HG02970 (cell line): ENCODE results near the gene SGPP1.
A peak's percentile ranks its signal among the peaks of the same experiment; 100 is the strongest.
"Not testable (repeated sequence)": the region's sequence is repeated elsewhere in the genome, so short reads cannot be mapped to it uniquely, and the experiment has no call there.

Source experiments
- ATAC-seq: cut with Tn5 transposase; IDR thresholded peaks from one replicate; pipeline ENCODE4 v1.9.1; 2021; ENCODE audit warnings: mild to moderate bottlenecking, moderate library complexity, moderate number of reproducible peaks; ENCODE audit not compliant: unreplicated experiment, low FRiP score

Gene SGPP1, protein sequence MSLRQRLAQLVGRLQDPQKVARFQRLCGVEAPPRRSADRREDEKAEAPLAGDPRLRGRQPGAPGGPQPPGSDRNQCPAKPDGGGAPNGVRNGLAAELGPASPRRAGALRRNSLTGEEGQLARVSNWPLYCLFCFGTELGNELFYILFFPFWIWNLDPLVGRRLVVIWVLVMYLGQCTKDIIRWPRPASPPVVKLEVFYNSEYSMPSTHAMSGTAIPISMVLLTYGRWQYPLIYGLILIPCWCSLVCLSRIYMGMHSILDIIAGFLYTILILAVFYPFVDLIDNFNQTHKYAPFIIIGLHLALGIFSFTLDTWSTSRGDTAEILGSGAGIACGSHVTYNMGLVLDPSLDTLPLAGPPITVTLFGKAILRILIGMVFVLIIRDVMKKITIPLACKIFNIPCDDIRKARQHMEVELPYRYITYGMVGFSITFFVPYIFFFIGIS

DNA sequence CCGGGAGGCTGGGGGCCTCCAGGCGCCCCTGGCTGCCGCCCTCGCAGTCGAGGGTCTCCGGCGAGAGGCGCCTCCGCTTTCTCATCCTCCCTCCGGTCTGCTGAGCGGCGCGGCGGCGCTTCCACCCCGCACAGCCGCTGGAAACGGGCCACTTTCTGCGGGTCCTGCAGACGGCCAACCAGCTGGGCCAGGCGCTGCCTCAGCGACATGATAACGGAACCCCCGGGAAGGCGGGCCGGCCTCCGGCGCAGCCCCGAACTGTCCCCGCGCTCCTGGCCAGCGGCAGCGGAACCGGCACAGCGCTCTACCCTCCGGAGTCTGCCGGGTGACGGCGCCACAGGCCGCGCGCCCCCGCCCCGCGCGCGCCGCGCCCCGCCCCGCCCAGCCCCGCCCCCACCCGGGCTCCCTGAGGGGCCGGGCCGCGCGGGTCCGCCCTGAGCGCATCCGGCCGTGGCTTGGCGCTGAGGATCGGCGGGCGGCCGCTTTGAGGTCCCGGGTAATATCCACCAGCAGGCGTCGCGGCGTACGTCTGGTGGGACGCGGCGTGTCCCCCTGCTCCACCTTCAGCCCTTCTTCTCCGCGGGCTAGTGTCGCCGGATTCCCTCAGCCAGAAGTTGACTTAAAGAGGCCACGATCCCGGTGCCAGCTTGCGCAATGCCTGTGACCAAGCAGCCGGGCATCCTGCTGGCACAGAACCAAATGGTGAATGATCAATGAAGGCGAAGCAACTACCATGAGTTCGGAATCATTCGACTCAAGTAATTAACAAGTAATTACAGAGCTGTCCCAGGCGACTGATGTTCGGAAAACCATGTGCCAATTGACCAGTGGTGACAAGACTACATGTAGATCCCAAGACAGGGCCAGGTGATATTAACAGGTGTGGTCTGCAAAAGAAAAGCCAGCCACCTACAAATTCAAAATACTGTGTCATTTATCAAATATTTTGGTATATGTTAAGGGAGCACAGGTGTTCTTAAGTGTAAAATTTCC is at the start of gene SGPP1:
TSS of gene SGPP1 (minus strand) at position 330 of the 993 bp plus-strand sequence. CDS start at position 209, 121 bp downstream.
- ATAC-seq: peak; percentile 85

DNA sequence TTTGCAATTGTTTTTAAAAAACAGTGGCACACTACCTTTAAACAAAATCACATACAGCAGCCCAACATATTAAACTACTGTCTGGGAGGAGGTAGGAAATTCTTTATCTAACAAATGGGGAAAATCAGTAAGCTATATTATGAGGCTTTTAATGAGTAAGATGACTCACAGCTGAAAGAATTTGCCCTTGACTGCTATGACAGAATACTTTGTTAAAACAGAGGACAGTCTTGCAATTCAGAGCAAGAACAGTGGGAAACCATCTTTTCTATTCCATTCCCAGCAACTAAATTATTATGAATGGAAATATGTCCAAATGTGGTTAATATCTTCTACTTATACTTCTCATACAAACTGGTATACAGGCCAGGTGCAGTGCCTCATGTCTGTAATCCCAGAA is 49.2 kb upstream of the SGPP1 start:
- ATAC-seq: no peak

DNA sequence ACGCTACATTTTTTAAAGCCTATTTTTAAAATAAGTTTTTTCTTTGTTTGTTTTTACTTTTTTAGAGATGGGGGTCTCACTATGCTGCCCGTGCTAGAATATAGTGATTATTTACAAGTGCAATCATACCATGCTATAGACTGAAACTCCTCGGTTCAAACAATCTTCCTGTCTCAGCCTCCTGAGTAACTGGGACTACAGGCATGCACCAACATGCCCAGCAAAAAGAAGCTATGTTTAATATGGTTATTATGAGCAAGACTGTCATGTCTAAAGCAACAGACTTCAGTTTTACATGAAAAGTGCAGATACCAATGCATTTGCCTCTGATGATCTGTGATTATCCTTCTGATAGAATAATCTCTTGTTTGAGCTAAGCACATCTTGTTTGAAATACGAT is 45.6 kb upstream of the SGPP1 start:
- no peak for ATAC-seq

DNA sequence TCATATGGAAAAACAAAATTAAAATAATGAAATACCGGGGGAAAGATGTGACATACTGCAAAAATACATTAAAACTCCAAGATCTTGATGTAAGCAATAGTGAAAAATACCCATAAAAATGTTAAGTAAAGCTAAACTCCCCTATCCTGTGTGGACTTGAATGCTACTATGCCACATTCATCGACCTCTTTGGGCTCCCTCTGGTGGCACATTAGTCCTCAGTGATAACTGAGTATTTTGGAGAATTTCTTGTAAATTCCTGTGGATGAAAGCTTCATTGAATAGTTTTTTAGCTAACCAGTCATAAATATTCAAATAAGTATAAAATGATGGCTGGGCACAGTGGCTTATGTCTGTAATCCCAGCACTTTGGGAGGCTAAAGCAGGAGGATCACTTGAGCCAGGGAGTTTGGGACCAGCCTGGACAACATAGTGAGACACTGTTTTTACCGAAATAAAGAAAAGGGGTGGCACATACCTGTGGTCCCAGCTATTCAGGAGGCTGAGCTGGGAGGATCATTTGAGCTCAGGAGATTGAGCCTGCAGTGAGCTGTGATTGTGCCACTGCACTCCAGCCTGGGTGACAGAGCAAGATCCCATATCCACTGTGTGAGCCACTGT is 42.4 kb upstream of the SGPP1 start:
- no peak for ATAC-seq

DNA sequence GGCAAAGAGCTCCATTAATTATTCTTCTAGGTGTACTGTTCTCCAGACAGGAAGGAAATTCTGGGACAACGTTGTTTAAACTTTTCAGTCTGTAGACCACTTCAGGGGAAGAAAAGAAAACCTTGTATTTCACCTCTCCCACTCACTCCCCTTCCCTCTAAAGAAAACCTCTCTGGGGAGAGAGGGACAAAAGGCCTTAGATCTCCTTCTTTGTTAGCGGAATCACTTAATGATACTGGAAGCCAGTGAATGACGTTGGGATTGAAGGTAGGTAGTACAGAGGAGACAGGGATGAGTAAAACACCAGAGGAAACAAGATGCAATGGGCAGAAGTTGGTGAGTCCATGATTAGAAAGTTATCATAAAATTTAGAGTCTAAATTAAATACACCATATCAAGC is 38.7 kb upstream of the SGPP1 start:
- no peak for ATAC-seq

DNA sequence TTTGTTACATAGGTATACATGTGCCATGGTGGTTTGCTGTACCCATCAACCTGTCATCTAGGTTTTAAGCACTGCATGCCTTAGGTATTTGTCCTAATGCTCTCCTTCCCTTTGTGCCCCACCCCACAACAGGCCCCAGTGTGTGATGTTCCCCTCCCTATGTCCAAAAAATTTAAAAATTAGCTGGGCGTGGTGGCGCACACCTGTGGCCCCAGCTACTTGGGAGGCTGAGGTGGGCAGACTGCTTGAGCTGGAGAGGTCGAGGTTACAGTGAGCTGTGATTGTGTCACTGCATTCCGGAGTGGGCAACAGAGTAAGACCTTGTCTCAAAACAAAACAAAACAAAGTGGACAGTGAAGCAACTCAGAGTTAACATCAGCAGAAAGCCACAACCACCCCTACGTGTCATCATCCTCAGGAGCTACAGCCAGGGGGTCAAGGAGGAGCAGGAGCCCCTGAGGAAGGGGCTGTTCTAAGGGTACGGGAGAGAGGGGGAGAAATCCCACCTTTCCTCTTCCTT is 36.8 kb upstream of the SGPP1 start:
- ATAC-seq: no peak

DNA sequence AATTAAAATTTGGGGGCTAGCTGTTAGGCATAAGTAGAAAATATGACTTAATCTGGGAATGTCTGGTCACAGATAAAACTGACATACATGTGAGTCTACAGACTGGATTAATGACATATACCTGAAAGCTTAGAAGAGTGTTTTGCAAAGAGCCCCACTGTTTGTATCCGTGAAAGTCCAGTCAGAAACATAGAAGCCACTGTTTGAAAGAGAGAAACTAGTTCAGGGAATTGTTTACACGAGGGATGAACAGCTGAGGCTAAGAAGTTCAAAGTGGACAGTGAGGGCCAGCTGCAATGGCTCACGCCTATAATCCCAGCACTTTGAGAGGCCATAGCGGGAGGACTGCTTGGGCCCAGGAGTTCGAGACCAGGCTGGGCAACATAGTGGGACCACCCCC is 36.2 kb upstream of the SGPP1 start:
- no peak for ATAC-seq

DNA sequence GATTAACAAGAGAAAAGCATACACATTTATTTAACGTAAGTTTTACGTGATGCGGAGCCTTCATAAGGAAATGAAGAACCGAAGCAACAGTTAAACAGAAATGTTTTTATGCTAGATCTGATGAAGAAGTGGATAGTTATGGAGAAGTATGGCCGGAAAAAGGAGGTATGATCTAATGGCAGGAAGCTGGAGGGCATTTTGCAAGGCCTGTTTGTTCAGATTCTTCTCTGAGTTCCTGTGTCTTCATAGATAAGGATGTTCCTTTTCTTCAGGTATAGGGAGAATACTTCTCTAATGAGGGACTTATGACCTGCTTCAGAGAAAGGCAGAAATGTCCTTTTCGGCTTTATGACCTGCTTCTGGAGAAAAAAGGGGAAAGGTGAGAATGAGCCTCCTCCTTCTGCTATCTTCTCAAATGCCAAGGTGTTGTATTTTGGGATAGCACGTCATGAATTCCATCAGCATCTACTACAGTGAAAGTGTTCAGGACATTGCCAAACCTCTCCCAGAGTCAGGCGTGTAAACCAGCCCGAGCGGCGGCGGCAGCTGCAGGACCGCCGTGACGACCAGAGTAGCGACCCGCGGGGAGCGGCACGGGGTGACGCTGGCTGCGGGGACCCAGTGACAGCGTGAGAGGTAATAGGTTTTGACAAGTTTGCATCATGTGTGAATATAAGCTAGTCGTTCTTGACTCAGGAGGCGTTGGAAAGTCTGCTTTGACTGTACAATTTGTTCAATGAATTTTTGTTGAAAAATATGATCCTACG is 33.7 kb upstream of the SGPP1 start:
- no peak for ATAC-seq

DNA sequence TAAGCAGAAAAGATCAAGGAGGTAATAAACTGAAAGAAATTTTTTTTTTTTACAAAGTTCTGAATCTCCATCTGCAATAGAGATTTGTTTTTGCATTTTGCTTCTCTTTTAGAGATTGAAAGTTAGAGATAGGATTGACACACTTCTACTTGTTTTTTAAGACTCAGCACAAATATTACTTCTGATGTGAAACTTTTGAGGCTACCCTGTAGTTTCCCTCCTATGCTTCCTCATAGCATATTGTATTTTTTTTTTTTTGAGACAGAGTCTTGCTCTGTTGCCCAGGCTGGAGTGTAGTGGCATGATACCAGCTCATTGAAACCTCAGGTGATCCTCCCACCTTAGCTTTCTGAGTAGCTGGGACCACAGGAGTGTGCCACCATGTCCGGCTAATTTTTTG is 32.1 kb upstream of the SGPP1 start:
- no peak for ATAC-seq

DNA sequence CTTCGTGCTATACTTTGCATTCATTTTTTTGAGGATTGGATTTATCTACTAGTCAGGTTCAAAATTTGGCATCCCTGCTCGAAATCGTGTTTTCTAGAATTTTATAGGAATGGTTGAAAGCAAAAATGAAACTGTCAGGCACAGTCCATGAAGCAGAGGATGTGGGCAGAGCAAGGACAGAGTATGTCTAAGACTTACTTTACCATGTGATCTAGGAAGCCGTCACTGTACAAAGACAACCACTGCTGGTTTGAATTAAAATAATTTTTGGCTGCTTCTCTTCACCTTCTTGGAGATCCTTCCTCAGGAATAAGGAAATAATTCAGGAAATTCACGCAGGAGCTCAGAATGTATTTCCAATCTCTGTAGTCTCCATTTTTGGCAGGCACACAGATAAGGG is 31.6 kb upstream of the SGPP1 start:
- ATAC-seq: no peak

DNA sequence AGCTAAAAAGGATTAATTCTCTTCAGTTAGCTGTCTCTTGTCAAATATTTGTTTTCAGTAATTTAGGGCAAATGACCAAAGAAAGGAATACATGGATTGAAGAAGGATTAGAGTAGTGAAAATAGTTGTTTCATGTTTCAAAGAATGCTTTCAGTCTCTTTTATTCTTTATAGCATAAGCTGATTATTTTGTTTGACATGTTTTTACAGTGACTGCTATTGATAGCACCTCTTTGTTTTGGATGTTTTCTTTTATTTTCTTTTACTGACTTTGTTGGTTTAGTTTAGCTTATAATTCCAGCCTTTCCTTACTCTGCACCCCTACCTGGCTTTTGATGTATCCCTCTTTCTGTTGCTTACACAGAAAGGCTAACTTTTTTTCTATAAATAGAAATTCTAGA is 29.3 kb upstream of the SGPP1 start:
- ATAC-seq: no peak

DNA sequence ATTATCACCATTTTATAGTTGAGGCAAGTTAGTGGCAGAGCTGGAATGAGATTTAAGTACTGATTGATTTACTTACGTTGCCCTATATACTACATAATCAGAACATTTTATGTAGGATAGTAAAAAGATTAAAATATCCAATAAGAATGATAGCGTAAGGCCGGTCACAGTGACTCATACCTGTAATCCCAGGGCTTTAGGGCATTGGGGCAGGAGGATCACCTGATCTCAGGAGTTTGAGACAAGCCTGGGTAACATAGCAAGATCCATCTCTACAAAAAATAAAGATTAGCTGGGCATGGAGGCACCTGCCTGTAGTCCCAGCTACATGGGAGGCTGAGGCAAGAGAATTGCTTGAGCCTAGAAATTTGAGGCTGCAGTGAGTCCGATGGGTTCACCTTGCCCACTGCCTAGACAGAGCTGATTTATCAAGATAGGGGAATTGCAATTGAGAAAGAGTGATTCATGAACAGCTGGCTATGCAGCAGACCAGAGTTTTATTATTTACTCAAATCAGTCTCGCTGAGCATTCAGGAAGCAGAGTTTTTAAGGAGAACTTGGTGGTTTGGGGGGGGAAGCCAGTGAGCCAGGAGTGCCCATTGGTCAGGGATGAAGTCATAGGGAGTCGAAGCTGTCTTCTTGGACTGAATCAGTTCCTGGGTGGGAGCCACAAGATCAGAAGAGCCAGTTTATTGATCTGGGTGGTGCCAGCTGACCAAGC is 24.7 kb upstream of the SGPP1 start:
- ATAC-seq: no peak

DNA sequence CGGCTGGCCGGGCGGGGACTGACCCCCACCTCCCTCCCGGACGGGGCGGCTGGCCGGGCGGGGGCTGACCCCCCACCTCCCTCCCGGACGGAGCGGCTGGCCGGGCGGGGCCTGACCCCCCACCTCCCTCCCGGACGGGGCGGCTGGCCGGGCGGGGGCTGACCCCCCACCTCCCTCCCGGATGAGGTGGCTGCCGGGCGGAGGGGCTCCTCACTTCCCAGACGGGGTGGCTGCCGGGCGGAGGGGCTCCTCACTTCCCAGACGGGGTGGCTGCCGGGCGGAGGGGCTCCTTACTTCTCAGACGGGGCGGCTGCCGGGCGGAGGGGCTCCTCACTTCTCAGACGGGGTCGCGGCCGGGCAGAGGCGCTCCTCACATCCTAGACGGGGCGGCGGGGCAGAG is 23.2 kb upstream of the SGPP1 start:
- ATAC-seq: not testable (repeated sequence)

DNA sequence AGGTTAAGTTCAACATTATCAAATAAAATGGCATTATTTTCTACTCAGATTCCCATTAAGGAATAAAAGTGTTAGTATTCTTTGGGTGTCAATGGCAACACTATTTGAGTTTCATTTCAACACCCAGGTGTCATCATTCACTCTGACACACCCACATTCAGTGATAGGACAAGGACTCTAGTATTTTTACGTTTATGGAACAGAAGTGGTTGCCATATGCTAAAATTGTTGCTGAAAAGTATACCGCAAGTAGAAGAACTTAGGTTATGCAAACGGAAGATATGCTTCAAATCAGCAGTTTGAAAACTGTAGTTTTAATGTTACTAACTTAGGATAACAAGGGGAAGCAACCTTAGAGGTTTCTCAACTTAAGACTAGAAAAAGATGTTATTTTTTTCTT is 20.0 kb upstream of the SGPP1 start:
- ATAC-seq: no peak

DNA sequence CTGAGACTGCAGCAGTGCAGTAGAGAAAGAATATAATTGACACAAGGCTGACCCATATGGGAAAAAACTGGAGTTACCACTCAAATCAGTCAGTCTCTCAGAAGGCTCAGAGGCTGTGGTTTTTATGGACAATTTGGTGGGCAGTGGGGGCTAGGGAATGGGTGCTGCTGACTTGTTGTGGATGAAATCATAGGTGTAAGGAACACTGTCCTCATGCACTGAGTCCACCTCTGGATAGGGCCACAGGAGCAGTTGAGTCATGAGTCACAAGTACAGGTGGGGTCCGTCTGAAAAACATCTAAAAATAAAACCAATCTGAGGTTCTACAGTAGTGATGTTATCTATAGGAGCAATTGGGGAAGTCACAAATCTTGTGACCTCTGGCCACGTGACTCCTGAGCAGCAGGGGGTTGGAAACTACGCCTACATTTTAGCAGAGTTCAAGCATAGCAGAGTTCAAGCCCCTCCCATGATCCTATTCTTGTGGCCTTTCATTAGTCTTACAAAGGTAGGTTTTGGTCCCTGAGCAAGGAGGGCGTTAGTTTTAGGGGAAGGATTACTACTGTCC is 18.1 kb upstream of the SGPP1 start:
- ATAC-seq: peak; percentile 68

DNA sequence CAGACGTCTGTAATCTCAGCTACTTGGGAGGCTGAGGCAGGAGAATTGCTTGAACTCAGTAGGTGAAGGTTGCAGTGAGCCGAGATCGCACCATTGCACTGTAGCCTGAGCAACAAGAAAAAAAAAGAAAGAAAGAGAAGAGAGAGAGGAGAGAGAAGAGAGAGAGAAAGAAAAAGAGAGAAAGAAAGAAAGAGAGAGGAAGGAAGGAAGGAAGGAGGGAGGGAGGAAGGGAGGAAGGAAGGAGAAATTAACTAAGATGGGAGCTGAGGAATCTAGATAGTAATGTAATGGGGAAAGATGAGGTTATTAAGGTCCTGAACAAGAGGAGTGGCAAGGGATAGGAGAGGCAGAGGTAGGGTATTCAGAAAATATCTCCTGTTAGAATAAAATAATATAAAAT is 17.4 kb upstream of the SGPP1 start:
- no peak for ATAC-seq

DNA sequence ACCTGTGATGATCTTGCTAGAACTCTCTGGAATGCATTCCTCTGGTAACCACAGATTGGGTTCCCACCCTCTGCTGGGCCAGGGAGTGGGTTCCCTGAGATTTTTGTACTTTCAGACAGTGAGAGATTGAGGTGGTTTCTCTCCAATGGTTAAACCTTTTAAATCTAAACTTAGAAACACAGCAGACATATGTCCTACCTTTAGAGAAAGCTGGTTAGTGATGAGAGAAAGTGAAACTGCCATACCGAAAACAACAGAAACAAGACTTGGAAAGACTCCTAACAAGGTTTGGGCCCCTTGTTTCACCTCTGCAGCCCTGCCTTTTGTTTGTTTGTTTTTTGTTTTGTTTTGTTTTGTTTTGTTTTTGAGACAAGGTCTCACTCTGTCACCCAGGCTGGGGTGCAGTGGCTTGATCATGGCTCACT is 9.7 kb upstream of the SGPP1 start:
- peak; percentile 66 for ATAC-seq

DNA sequence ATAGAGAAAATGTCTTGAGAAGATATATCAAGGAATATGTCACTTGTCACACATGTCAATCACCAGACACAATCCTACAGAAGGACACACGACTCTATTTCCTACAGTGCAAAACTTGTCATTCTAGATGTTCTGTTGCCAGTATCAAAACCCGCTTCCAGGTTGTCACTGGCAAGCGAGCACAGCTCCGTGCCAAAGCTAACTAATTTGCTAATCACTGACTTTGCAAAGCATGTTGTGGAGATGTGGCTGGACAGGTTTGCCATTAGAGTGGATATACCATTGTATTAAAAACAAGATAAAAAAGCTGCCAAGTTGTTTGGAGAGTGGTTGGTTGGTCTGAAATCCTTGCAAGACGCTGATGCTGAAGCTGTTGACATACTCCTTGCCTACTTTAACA is 7.9 kb upstream of the SGPP1 start:
- no peak for ATAC-seq

DNA sequence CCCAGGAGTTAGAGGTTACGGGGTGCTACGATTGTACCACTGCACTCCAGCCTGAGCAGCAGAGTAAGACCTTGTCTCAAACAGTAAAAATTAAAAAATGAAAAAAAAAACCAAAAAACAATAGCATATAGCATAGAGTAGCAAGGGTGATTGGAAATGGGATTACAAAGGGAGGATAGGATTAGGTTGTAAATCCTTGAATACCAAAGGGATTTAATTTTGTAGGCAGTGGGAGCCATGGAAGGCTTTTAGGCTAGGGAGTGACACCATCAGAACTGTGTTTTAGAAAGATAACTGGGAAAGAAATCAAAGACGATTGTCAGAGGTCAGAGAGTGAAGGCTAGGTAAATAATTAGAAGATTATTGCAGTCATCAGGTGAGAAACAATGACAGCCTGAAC is 2.8 kb upstream of the SGPP1 start:
- no peak for ATAC-seq
